Rectal smooth muscle tissue (tissue), 1 donor: ENCODE results near the gene KRI1.
A peak's percentile ranks its signal among the peaks of the same experiment; 100 is the strongest.

ENCODE experiments used
- H3K27ac ChIP-seq: one replicate; pipeline ENCODE4 v1.7.0; 2013; ENCODE audit warnings: low read depth, low read length, inconsistent platforms
- H3K27me3 ChIP-seq: one replicate; pipeline ENCODE4 v1.7.0; 2013; ENCODE audit warnings: low read length; ENCODE audit not compliant: control insufficient read depth, insufficient read depth
- H3K36me3 ChIP-seq: one replicate; pipeline ENCODE4 v1.7.0; 2013; ENCODE audit warnings: low read length; ENCODE audit not compliant: control insufficient read depth, insufficient read depth
- H3K4me1 ChIP-seq: one replicate; pipeline ENCODE4 v1.7.0; 2013; ENCODE audit warnings: low read length; ENCODE audit not compliant: control insufficient read depth, insufficient read depth
- H3K4me3 ChIP-seq: one replicate; pipeline ENCODE4 v1.7.0; 2013; ENCODE audit warnings: low read length
- H3K9ac ChIP-seq: one replicate; pipeline ENCODE4 v1.7.0; 2013; ENCODE audit warnings: low read length

Gene KRI1

DNA sequence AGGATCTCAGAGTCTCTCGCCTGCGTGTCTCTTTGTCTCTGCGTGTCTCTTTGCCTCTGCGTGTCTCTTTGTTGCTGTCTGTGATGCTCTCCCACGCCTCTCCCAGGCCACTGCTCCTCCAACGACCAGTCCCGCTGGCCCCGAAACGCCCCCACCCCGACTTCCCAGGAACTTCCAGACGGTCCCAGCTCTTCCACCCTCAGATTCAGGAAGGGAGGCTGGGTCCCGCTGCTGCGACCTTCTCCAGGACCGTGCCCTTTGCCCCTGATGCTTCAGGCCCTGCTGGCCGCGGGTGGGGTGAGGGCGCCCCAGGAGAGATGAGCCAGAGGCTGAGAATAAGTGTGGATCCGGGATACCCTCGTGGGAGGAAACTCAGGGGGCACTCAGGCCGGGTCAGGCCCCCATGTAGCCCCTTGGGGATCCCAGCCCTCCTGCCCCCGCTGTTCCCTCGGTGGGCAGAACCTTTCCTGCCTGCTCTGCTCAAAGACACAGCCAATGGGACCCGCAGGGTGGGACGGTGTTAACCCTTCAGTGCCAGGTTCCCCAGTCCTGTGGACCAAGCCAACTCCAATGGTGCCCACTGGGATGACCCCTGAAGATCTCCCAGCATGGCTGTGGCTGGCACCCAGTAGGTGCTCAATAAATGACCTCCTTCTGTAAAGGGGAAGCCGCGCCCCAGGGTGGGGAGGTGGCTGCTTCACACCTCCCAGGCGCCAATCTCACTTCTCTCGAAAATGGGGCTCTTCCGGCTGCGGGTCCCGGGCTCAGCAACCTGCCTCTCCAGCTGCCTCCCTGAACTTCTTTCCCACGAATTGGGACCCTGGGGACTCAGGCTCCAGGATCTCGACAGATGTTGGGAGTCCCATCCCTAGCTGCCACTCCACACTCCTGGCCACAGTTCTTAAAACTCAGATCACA is 47.1 kb downstream of the KRI1 start:
- Histone ChIP-seq H3K4me1 (no peaks in the 10 kb centered on the region), H3K27me3 (peaks cover 21% of the 10 kb centered on the region), H3K4me3 (no peak overlapping the region), H3K27ac (no peak overlapping the region), H3K36me3 (no peaks in the 10 kb centered on the region), H3K9ac (no peak overlapping the region)

GRCh38 chr19:10517760-10518443 is 47.9 kb downstream of the KRI1 start:
- Histone ChIP-seq H3K27me3 (peaks cover 29% of the 10 kb centered on the region), H3K4me3 (peak overlapping the region; percentile 3), H3K4me1 (no peaks in the 10 kb centered on the region), H3K27ac (no peak overlapping the region), H3K36me3 (no peaks in the 10 kb centered on the region), H3K9ac (no peak overlapping the region)

DNA sequence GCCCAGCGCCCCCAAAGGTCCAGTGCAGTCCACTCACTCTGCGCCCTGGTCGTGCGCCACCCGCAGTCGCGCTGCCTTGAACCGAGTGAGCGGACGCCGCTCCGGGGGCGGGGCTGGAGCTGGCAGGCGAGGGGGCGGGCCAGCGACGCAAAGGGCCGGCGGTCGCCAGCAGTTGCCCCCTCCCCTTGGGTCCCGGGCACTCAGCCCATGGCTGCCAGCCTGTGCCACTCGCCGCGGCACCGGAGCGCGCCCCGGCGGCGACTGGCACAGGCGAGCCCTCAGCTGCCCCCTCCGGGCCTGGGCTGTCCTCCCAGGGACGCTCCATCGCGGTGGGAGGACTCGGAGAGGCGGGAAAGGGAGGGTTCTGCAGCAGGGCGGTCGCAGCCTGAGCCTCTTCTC is 48.5 kb downstream of the KRI1 start, which contains the start of gene S1PR5:
Gene S1PR5, minus strand, starts transcription at position 87 of the 399 bp plus-strand sequence. CDS start 2,436 bp downstream, outside the sequence.
- peaks cover 31% of the 10 kb centered on the region for H3K27me3 ChIP-seq
- H3K4me3 ChIP-seq, result peak within 1 kb of the TSS; percentile 3
- no peak within 1 kb of the TSS for H3K9ac ChIP-seq
- no peak within 1 kb of the TSS for H3K27ac ChIP-seq
- H3K36me3 ChIP-seq, result no peaks in the 10 kb centered on the region
- no peaks in the 10 kb centered on the region for H3K4me1 ChIP-seq

- H3K9ac ChIP-seq, result no peak overlapping the region
- H3K4me1 ChIP-seq, result no peaks in the 10 kb centered on the region
- peaks cover 31% of the 10 kb centered on the region for H3K27me3 ChIP-seq
- H3K4me3 ChIP-seq, result no peak overlapping the region
- H3K36me3 ChIP-seq, result no peaks in the 10 kb centered on the region
- no peak overlapping the region for H3K27ac ChIP-seq
Observed at GRCh38 chr19:10516671-10517286, 49.0 kb downstream of the KRI1 start.

DNA sequence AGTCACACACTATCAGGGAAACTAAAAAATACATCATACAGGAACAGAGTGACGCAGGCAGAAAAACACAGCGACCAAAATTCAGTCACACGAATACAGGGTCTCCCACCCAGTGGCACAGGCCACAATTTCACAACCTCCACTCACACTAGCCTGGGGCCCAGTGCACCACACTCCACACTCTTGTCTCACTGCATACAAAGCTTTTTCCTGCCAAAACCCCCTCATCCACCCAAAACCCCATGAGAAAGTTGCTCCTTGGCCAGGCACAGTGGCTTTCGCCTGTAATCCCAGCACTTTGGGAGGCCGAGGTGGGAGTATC is 49.8 kb downstream of the KRI1 start:
- Histone ChIP-seq H3K27me3 (peaks cover 31% of the 10 kb centered on the region), H3K4me1 (no peaks in the 10 kb centered on the region), H3K36me3 (no peaks in the 10 kb centered on the region), H3K9ac (no peak overlapping the region), H3K27ac (no peak overlapping the region), H3K4me3 (no peak overlapping the region)

DNA sequence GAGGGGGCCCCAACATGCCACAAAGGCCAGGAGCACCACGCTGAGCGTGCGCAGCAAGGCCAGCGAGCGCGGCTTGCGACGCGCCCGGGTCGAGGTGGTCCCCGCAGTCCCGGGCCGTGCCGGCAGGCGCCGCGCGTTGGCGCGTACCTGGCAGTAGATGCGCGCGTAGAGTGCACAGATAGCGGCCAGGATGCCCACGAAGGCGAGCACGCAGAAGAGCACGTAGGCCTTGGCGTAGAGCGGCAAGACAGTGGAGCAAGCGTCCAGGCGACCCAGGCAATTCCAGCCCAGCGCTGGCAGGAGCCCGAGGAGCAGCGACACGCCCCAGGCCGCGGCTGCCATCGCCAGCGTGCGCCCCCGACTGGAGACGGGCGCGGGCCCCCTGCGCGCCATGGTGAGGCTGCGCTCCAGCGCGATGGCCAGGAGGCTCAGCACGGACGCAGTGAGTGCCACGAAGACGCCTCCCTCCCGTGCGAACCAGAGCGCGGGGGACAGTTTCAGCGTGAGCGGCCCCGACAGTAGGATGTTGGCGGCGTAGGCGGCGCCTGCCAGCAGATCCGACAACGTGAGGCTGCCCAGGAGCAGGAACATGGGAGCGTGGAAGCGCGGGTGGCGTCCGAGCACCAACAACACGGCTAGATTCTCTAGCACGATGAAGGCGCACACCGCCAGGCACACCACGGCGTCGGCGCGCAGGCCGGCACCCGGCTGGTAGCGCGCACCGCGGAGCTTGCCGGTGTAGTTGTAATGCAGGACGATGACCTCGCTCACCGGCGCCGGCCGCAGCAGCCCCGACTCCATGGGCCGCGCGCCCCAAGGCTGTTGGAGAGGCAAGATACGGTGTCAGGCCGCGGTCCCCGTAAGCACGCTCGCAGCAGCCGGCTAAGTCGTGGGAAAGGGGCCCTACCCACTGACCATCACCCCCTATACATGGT is 51.3 kb downstream of the KRI1 start:
- Histone ChIP-seq H3K27ac (no peak overlapping the region), H3K4me3 (no peak overlapping the region), H3K36me3 (no peaks in the 10 kb centered on the region), H3K4me1 (no peaks in the 10 kb centered on the region), H3K27me3 (peaks cover 31% of the 10 kb centered on the region), H3K9ac (no peak overlapping the region)

- Histone ChIP-seq H3K27me3 (peaks cover 26% of the 10 kb centered on the region), H3K4me3 (no peak overlapping the region), H3K27ac (no peak overlapping the region), H3K9ac (no peak overlapping the region), H3K4me1 (no peaks in the 10 kb centered on the region), H3K36me3 (no peaks in the 10 kb centered on the region)
Observed at GRCh38 chr19:10513223-10513622, 52.6 kb downstream of the KRI1 start.

DNA sequence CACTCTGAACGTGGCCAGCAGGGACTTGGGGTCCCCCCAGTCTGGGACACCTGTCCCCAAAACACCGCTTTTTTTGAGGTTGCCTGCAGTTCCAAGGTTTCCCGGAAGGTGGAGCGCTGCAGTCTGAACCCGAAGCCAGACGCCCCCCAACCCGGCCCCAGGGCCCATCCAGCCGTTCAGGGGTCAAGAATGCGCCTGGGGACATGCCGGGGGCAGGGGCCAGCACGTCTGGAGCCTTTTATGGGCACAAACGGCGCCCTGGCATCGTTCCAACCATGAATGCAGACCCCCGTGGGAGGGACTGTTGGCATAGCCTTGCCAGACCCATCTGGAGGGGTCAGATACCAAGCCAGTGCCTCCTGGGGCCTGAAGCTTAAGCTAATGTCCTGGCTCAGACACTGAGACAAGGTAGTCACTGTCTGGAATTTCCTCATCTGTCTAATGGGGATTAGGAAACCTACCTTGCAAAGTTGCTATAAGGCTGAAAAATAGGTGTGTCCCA is 55.5 kb downstream of the KRI1 start:
- Histone ChIP-seq H3K27me3 (peaks cover 16% of the 10 kb centered on the region), H3K9ac (no peak overlapping the region), H3K36me3 (no peaks in the 10 kb centered on the region), H3K4me1 (no peaks in the 10 kb centered on the region), H3K27ac (no peak overlapping the region), H3K4me3 (no peak overlapping the region)

DNA sequence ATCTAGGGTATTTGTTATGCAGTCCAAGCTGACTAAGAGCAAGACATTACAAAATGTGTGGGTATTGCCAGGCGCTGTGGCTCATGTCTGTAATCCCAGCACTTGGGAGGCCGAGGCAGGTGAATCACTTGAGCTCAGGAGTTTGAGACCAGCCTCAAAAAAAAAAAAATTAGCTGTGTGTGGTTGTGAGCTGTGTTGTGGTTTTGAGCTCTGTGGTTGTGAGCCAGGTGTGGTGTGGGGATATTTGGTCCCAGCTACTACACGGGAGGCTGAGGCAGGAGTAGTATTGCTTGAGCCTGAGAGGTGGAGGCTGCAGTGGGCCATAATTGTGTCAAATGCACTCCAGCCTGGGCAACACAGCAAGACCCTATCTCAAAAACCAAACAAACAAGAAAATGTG is 57.1 kb downstream of the KRI1 start:
- Histone ChIP-seq H3K36me3 (no peaks in the 10 kb centered on the region), H3K27me3 (peaks cover 9% of the 10 kb centered on the region), H3K27ac (no peak overlapping the region), H3K4me3 (no peak overlapping the region), H3K4me1 (no peaks in the 10 kb centered on the region), H3K9ac (no peak overlapping the region)

GRCh38 chr19:10508036-10508435 is 57.8 kb downstream of the KRI1 start:
- Histone ChIP-seq H3K4me3 (no peak overlapping the region), H3K27ac (no peak overlapping the region), H3K27me3 (peaks cover 3% of the 10 kb centered on the region), H3K9ac (no peak overlapping the region), H3K36me3 (no peaks in the 10 kb centered on the region), H3K4me1 (no peaks in the 10 kb centered on the region)

GRCh38 chr19:10505583-10506229 is 60.1 kb downstream of the KRI1 start:
- Histone ChIP-seq H3K4me1 (no peaks in the 10 kb centered on the region), H3K4me3 (no peak overlapping the region), H3K36me3 (no peaks in the 10 kb centered on the region), H3K27me3 (no peaks in the 10 kb centered on the region), H3K27ac (no peak overlapping the region), H3K9ac (no peak overlapping the region)
